HEK293 (cell line): ENCODE measurements around the gene PLXND1.

Experiments
- CTCF ChIA-PET: fragments of 350-600 bp; formaldehyde crosslinking; extraction: SDS; loops from one replicate; lab custom pipeline; 2021; ENCODE audit warnings: antibody characterized with exemption; lab: Yijun Ruan, JAX
- POLR2A ChIA-PET: fragments of 300-600 bp; formaldehyde crosslinking; extraction: SDS; loops from one replicate; lab custom pipeline; 2020; ENCODE audit warnings: antibody characterized with exemption, inconsistent platforms; lab: Yijun Ruan, JAX
- H3K27ac ChIP-seq: fragments of 200-500 bp; sonication (Bioruptor generic); 2 replicates; pipeline ENCODE4 v1.5.1; 2014; ENCODE audit warnings: low read depth, low read length, control low read depth, inconsistent platforms; ENCODE audit errors: extremely low read depth
- H3K36me3 ChIP-seq, 2 experiments: fragments of 200-500 bp in 1 of 2; sonication (Bioruptor generic) in 1 of 2; 1 replicate in 1 of 2; 2 replicates in 1 of 2; pipeline ENCODE4 v1.5.1; 2014 to 2017; ENCODE audit warnings: inconsistent platforms in 2 of 2, low read length in 2 of 2; ENCODE audit not compliant: control insufficient read depth in 2 of 2, insufficient read depth in 1 of 2
- H3K4me1 ChIP-seq: fragments of 200-500 bp; sonication (Bioruptor generic); 2 replicates; pipeline ENCODE4 v1.5.1; 2014; ENCODE audit warnings: mild to moderate bottlenecking, low read length, inconsistent platforms; ENCODE audit not compliant: control insufficient read depth, insufficient read depth
- H3K4me3 ChIP-seq: 2 replicates; pipeline ENCODE4 v1.5.1; 2011; ENCODE audit warnings: low read depth, mild to moderate bottlenecking, control low read depth, low read length, moderate library complexity
- H3K9me3 ChIP-seq: fragments of 200-500 bp; sonication (Bioruptor generic); 2 replicates; pipeline ENCODE4 v1.5.1; 2014; ENCODE audit warnings: low read depth, low read length, inconsistent platforms; ENCODE audit not compliant: control insufficient read depth, insufficient read depth
- INSM2 ChIP-seq: fragments of 450-650 bp; formaldehyde crosslinking; IDR thresholded peaks from 2 replicates; pipeline ENCODE4 v1.5.1; 2016; ENCODE audit warnings: missing biosample characterization, missing genetic modification characterization
- PRDM2 ChIP-seq: fragments of 450-650 bp; formaldehyde crosslinking; IDR thresholded peaks from 2 replicates; pipeline ENCODE4 v1.5.1; 2016; ENCODE audit warnings: missing biosample characterization, missing genetic modification characterization, borderline replicate concordance
- REST ChIP-seq: fragments of 450-650 bp; formaldehyde crosslinking; IDR thresholded peaks from 2 replicates; pipeline ENCODE4 v1.5.1; 2016; ENCODE audit warnings: missing biosample characterization, missing genetic modification characterization
- SCRT2 ChIP-seq: fragments of 450-650 bp; formaldehyde crosslinking; IDR thresholded peaks from 2 replicates; pipeline ENCODE4 v1.5.1; 2016; ENCODE audit warnings: missing biosample characterization, missing genetic modification characterization
- SP7 ChIP-seq: fragments of 450-650 bp; formaldehyde crosslinking; IDR thresholded peaks from 2 replicates; pipeline ENCODE4 v1.5.1; 2016; ENCODE audit warnings: missing biosample characterization, missing genetic modification characterization
- TSHZ1 ChIP-seq: fragments of 450-650 bp; formaldehyde crosslinking; IDR thresholded peaks from 2 replicates; pipeline ENCODE4 v1.5.1; 2016; ENCODE audit warnings: missing biosample characterization, missing genetic modification characterization, borderline replicate concordance
- ZNF121 ChIP-seq: fragments of 450-650 bp; formaldehyde crosslinking; IDR thresholded peaks from 2 replicates; pipeline ENCODE4 v1.5.1; 2016; ENCODE audit warnings: missing biosample characterization, missing genetic modification characterization
- ZNF202 ChIP-seq: fragments of 450-650 bp; formaldehyde crosslinking; IDR thresholded peaks from 2 replicates; pipeline ENCODE4 v1.5.1; 2016; ENCODE audit warnings: missing biosample characterization, missing genetic modification characterization, borderline replicate concordance
- ZNF501 ChIP-seq: fragments of 450-650 bp; formaldehyde crosslinking; IDR thresholded peaks from 2 replicates; pipeline ENCODE4 v1.5.1; 2016; ENCODE audit warnings: missing biosample characterization, missing genetic modification characterization
- ZNF544 ChIP-seq: fragments of 450-650 bp; formaldehyde crosslinking; IDR thresholded peaks from 2 replicates; pipeline ENCODE4 v1.5.0; 2017; ENCODE audit warnings: missing biosample characterization, missing genetic modification characterization
- ZNF664 ChIP-seq: fragments of 450-650 bp; formaldehyde crosslinking; IDR thresholded peaks from 2 replicates; pipeline ENCODE4 v1.5.1; 2016; ENCODE audit warnings: missing biosample characterization, missing genetic modification characterization
- ZNF768 ChIP-seq: fragments of 450-650 bp; formaldehyde crosslinking; IDR thresholded peaks from 2 replicates; pipeline ENCODE4 v1.5.1; 2018; ENCODE audit warnings: missing biosample characterization, mild to moderate bottlenecking, missing genetic modification characterization
- TF ChIP-seq, protein P1 (sequence below): fragments of 450-650 bp; formaldehyde crosslinking; IDR thresholded peaks from 2 replicates; pipeline ENCODE4 v1.5.1; 2016; ENCODE audit warnings: missing biosample characterization, missing genetic modification characterization

The PLXND1 gene

GRCh38 chr3:129600348-129600747, 6.1 kb downstream of the PLXND1 start:
- no peaks in the 10 kb centered on the region for H3K9me3 ChIP-seq
- no peaks in the 10 kb centered on the region for H3K4me1 ChIP-seq
- ChIA-PET CTCF (interaction anchor here (0.5 kb wide), 2 partner anchors 37 to 292 kb away, joined by 3 read pairs; no protein-coding TSS in a partner anchor), POLR2A (no interaction called here)
- TF ChIP-seq ZNF768 (tag by site-specific recombination) (peak; percentile 34; the same call in 1 of the 2 replicates), ZNF664 (tag by site-specific recombination) (no peak)
- no peak overlapping the region for H3K4me3 ChIP-seq
- no peak overlapping the region for H3K27ac ChIP-seq
- no peaks in the 10 kb centered on the region for H3K36me3 ChIP-seq

DNA sequence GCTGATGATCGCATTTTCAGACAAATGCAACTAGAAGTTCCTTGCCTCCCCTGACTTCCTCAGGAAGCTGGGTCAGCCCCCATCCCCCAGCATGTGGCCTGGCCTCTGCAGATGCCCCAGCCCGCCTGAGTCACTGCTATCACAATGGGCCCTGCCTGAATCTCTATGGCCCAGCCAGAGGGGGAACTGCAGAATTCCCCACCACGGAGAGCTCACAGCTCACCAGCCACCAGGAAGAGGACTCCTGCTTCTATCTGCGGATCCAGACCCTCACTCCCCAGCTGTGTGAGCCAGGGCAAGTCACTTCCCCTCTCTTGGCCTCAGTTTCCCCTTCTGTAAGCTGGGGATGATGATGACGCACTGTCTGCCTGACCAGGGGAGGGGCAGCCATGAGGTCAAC, 6.9 kb downstream of the PLXND1 start:
- Histone ChIP-seq H3K4me1 (no peaks in the 10 kb centered on the region), H3K36me3 (no peaks in the 10 kb centered on the region), H3K4me3 (no peak overlapping the region), H3K9me3 (no peaks in the 10 kb centered on the region), H3K27ac (no peak overlapping the region)
- POLR2A ChIA-PET: no interaction called here
- CTCF ChIA-PET: interaction anchor here (0.5 to 0.6 kb wide), 2 partner anchors 96 to 293 kb away, joined by 3 read pairs; no protein-coding TSS in a partner anchor
- TF ChIP-seq ZNF544 (tag by site-specific recombination): no peak
- TF ChIP-seq ZNF501 (tag by site-specific recombination): no peak
- no peak for TF ChIP-seq ZNF768 (tag by site-specific recombination)
- no peak for TF ChIP-seq SCRT2 (tag by site-specific recombination)
- TF ChIP-seq INSM2 (tag by site-specific recombination): no peak
- peak; percentile 81 for TF ChIP-seq REST (tag by site-specific recombination)
- no peak for TF ChIP-seq TSHZ1 (tag by site-specific recombination)
- no peak for TF ChIP-seq ZNF121 (tag by site-specific recombination)

DNA sequence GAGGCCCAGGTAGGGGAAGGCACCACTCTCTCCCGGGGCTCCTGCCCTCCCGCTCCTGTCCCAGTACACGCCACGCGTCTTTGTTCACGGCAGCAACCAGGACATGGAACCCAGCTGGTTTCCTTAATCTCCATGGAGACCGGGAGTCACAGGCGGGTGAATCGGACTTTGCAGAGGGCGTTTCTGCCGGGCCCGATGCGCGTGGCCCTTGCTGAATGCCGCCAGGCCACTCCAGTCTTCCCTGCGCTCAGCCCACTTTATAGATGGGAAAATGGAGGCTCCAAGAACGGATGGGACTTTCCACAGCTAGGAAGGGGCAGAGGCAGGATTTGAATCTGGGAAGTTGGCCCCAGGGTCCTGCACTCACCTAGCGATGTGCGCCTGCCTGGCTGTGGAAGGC, 7.4 kb downstream of the PLXND1 start:
- Histone ChIP-seq H3K9me3 (no peaks in the 10 kb centered on the region), H3K36me3 (no peaks in the 10 kb centered on the region), H3K27ac (no peak overlapping the region), H3K4me1 (peaks cover under 1% of the 10 kb centered on the region; the same call in 1 of the 2 replicates), H3K4me3 (no peak overlapping the region)
- CTCF ChIA-PET: interaction anchor here (0.6 kb wide), 1 partner anchor 96 kb away, joined by 3 read pairs; no protein-coding TSS in a partner anchor
- POLR2A ChIA-PET: no interaction called here
- TF ChIP-seq, protein P1, sequence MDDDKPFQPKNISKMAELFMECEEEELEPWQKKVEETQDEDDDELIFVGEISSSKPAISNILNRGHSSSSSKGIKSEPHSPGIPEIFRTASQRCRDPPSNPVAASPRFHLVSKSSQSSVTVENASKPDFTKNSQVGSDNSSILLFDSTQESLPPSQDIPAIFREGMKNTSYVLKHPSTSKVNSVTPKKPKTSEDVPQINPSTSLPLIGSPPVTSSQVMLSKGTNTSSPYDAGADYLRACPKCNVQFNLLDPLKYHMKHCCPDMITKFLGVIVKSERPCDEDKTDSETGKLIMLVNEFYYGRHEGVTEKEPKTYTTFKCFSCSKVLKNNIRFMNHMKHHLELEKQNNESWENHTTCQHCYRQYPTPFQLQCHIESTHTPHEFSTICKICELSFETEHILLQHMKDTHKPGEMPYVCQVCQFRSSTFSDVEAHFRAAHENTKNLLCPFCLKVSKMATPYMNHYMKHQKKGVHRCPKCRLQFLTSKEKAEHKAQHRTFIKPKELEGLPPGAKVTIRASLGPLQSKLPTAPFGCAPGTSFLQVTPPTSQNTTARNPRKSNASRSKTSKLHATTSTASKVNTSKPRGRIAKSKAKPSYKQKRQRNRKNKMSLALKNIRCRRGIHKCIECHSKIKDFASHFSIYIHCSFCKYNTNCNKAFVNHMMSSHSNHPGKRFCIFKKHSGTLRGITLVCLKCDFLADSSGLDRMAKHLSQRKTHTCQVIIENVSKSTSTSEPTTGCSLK (tag by site-specific recombination): no peak
- TF ChIP-seq ZNF202 (no peak), SP7 (tag by site-specific recombination) (no peak), PRDM2 (tag by site-specific recombination) (no peak)
